DND-41 (cell line): ENCODE data around the gene ITIH5.

Experiments
- CTCF ChIP-seq: IDR thresholded peaks from 2 replicates; pipeline ENCODE4 v1.5.1; 2012; ENCODE audit warnings: borderline replicate concordance, low read length, moderate library complexity, mild to moderate bottlenecking; ENCODE audit not compliant: poor library complexity, severe bottlenecking; ENCODE audit errors: extremely low read depth
- EZH2 ChIP-seq: IDR thresholded peaks from 3 replicates; pipeline ENCODE4 v1.6.1; 2012; ENCODE audit warnings: borderline replicate concordance, low read depth, mild to moderate bottlenecking, moderate library complexity, low read length, inconsistent platforms; ENCODE audit not compliant: severe bottlenecking

- no peak for TF ChIP-seq CTCF
- no peak for TF ChIP-seq EZH2
These were observed 103.0 kb downstream of the ITIH5 start for GRCh38 chr10:7563770-7564169.
